KMS-11 (cell line): ENCODE data around the gene PXN.

Experiments used
- H2AFZ ChIP-seq: fragments of 200-600 bp; sonication (generic); 2 replicates; pipeline ENCODE4 v1.6.1; 2016; ENCODE audit warnings: antibody characterized with exemption, mixed run types, low read depth
- H3K27ac ChIP-seq: fragments of 200-600 bp; sonication (generic); 2 replicates; pipeline ENCODE4 v1.6.1; 2016; ENCODE audit warnings: mild to moderate bottlenecking, mixed run types
- H3K27me3 ChIP-seq: fragments of 200-600 bp; sonication (generic); 2 replicates; pipeline ENCODE4 v1.6.1; 2017; ENCODE audit warnings: mild to moderate bottlenecking, low read depth, mixed run types, moderate library complexity; ENCODE audit not compliant: insufficient read depth
- H3K36me3 ChIP-seq: fragments of 200-600 bp; sonication (generic); 2 replicates; pipeline ENCODE4 v1.6.1; 2017; ENCODE audit warnings: mild to moderate bottlenecking, mixed run types; ENCODE audit not compliant: insufficient read depth
- H3K4me1 ChIP-seq: fragments of 200-600 bp; sonication (generic); 2 replicates; pipeline ENCODE4 v1.6.1; 2016; ENCODE audit warnings: mild to moderate bottlenecking, low read depth, mixed run types; ENCODE audit not compliant: poor library complexity, severe bottlenecking
- H3K4me2 ChIP-seq: fragments of 200-600 bp; sonication (generic); 2 replicates; pipeline ENCODE4 v1.7.0; 2016; ENCODE audit warnings: mild to moderate bottlenecking, mixed run types
- H3K4me3 ChIP-seq: fragments of 200-600 bp; sonication (generic); IDR thresholded peaks from 2 replicates; pipeline ENCODE4 v1.6.1; 2017; ENCODE audit warnings: low read depth, low read length, mixed read lengths; ENCODE audit not compliant: insufficient read depth
- H3K79me2 ChIP-seq: fragments of 200-600 bp; sonication (generic); 2 replicates; pipeline ENCODE4 v1.6.1; 2016; ENCODE audit warnings: low read depth, mixed run types; ENCODE audit not compliant: insufficient read depth
- H3K9ac ChIP-seq: fragments of 200-600 bp; sonication (generic); 2 replicates; pipeline ENCODE4 v1.6.1; 2016; ENCODE audit warnings: mild to moderate bottlenecking, mixed run types
- H4K20me1 ChIP-seq: fragments of 200-600 bp; sonication (generic); 2 replicates; pipeline ENCODE4 v1.6.1; 2016; ENCODE audit warnings: mild to moderate bottlenecking, mixed run types; ENCODE audit not compliant: insufficient read depth
- TF ChIP-seq, protein P1 (sequence below): fragments of 200-600 bp; sonication (generic); conservative IDR thresholded peaks from 2 replicates; pipeline ENCODE4 v1.6.1; 2017; ENCODE audit warnings: low read depth, mild to moderate bottlenecking, antibody characterized with exemption, low read length, moderate library complexity, mixed read lengths

PXN gene

DNA sequence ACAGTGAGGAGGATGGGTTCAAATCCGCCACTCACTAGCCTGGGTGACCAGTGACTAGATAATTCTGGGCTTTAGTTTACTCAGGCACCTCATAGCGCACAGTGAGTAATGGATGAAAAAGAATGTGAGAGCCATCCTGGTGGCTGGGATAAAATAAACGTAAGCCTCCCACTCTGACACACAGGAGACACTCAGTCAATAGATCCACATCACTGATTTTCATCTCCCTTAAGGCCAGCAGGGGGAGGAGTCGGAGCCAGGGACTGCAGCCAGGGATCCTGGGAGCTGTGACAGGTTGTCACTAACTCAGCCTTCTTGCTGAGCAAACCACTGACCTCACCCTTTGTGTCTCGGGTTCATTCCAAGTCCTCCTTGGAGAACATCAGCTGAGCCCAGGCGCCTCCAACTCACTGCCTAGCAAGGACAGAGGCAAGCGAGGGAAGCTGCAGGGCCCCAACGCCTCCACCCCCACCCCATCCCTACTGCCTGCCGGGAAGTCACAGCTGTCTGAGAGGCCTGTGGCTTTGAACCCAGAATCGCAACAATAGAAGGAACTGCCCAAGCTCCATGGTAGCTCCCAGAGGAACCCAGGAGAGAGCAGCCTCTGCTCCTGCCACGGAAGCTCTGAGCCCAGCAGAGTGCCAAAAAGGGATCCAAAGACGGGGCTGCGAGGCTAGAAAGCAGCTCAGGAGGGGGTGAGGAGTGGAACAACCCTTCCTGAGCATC is 30.7 kb downstream of the PXN start:
- TF ChIP-seq, protein P1, sequence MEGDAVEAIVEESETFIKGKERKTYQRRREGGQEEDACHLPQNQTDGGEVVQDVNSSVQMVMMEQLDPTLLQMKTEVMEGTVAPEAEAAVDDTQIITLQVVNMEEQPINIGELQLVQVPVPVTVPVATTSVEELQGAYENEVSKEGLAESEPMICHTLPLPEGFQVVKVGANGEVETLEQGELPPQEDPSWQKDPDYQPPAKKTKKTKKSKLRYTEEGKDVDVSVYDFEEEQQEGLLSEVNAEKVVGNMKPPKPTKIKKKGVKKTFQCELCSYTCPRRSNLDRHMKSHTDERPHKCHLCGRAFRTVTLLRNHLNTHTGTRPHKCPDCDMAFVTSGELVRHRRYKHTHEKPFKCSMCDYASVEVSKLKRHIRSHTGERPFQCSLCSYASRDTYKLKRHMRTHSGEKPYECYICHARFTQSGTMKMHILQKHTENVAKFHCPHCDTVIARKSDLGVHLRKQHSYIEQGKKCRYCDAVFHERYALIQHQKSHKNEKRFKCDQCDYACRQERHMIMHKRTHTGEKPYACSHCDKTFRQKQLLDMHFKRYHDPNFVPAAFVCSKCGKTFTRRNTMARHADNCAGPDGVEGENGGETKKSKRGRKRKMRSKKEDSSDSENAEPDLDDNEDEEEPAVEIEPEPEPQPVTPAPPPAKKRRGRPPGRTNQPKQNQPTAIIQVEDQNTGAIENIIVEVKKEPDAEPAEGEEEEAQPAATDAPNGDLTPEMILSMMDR: no peak
- Histone ChIP-seq H2AFZ (no peak overlapping the region), H3K4me1 (no peaks in the 10 kb centered on the region), H3K36me3 (no peaks in the 10 kb centered on the region), H3K27me3 (no peaks in the 10 kb centered on the region), H3K4me3 (no peak overlapping the region), H3K79me2 (no peaks in the 10 kb centered on the region), H4K20me1 (no peaks in the 10 kb centered on the region), H3K27ac (no peak overlapping the region), H3K9ac (no peak overlapping the region), H3K4me2 (no peak overlapping the region)

DNA sequence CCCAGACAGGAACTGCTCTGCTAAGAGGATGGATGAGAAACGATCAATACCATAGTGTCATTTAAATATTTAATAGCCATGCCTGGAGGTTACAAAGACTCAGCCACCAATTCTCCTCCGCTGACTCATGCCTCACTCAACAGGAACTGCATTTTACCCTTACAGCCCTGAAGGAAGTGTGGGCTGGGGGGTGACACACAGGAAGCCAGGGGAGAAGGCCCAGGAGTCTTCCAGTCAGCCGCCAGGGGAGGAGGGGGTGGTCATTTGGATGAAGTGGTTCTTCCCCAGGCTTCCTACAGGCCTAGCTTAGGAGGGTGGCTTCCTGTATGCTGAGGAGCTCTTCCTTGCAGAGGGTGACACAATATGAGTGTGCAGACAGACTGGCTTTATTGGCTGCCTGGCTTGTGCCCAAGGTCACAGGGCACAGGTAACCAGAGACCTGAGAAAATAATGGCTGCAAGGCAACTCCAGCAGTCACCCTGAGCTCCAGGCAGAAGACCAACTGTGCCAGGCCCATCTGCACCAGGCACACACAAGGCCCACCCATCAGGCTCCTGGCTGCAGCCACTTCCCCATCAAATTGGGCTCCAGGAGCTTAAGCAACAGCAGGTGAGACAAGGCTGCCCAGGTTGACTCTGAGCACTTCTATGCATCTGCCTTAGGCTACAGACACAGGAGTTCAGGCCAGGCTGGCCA is 34.1 kb downstream of the PXN start:
- no peak overlapping the region for H3K9ac ChIP-seq
- H3K79me2 ChIP-seq: no peaks in the 10 kb centered on the region
- no peaks in the 10 kb centered on the region for H3K27me3 ChIP-seq
- H3K36me3 ChIP-seq: no peaks in the 10 kb centered on the region
- H4K20me1 ChIP-seq: no peaks in the 10 kb centered on the region
- no peak overlapping the region for H3K4me3 ChIP-seq
- no peak overlapping the region for H2AFZ ChIP-seq
- H3K27ac ChIP-seq: no peak overlapping the region
- no peak overlapping the region for H3K4me2 ChIP-seq
- TF ChIP-seq, protein P1: no peak
- H3K4me1 ChIP-seq: peaks cover 18% of the 10 kb centered on the region

DNA sequence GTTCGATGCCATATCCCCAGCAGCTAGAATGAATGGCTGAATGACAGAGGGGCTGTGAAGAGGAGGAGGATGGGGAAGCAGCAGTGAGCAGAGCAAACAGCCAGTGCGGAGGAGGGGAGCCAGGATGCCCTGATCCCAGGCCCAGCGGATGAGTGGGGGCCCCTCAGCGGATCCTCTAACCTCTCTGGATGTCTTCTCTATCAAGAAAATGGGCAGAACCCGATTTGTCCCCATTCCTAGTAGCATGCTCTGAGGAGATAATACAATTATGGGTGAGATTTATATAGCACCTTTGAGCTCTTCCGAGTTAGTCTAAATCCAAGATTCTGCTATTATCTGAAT is 34.6 kb downstream of the PXN start:
- Histone ChIP-seq H3K27ac (no peak overlapping the region), H3K4me2 (no peak overlapping the region), H3K27me3 (no peaks in the 10 kb centered on the region), H3K36me3 (no peaks in the 10 kb centered on the region), H3K4me3 (no peak overlapping the region), H2AFZ (no peak overlapping the region), H3K4me1 (peaks cover 18% of the 10 kb centered on the region), H4K20me1 (no peaks in the 10 kb centered on the region), H3K9ac (no peak overlapping the region), H3K79me2 (no peaks in the 10 kb centered on the region)
- TF ChIP-seq, protein P1: no peak

DNA sequence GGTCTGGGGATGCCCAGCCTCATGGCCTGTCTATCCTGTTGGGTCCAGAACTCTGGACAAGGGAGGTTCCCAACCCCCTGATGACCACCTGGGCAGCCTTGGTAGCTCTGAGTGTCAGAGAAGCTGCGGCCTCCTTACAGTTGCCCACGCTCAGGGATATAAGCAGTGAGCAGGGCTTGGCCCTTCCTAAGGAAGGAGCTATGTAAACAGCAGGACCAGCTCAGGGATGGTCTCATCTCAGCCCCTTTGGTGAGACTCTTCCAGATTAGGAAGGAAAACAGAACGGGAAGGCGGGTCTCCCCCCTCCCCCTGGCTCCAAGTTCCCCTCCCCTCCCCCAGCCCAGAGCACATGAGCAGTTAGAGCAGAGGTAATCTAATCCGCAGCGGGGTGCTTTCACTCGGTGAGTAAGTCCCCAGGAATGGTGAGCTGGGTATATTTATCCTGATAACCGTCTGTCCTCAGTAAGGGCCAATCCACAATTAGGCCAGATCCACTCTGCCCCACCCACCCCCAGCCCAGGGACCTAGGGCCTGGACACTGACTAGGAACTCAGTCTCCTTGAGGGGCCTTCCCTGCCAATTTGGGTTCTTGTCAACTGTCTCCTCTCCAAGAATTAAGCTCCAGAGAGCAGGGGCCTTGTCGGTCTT is 35.1 kb downstream of the PXN start:
- Histone ChIP-seq H3K79me2 (no peaks in the 10 kb centered on the region), H3K36me3 (no peaks in the 10 kb centered on the region), H4K20me1 (no peaks in the 10 kb centered on the region), H2AFZ (no peak overlapping the region), H3K4me1 (peaks cover 18% of the 10 kb centered on the region), H3K27me3 (no peaks in the 10 kb centered on the region), H3K27ac (no peak overlapping the region), H3K9ac (no peak overlapping the region), H3K4me2 (no peak overlapping the region), H3K4me3 (no peak overlapping the region)
- TF ChIP-seq, protein P1: no peak
